ENCODE measurements around the gene OR1J1.

- TF ChIP-seq EZH2phosphoT487 (IDR thresholded peaks at IDR 0.05; ENCODE audit: low read length), result no peak
- TF ChIP-seq CTCF (IDR thresholded peaks at IDR 0.05; ENCODE audit: low read length), result no peak
- TF ChIP-seq EZH2 (optimal IDR thresholded peaks at IDR 0.05; ENCODE audit: low read depth, low read length), result no peak
Observed at GRCh38 chr9:122456123-122456522, 21.6 kb downstream of the OR1J1 start.
